Bone marrow (tissue), 2 donors: ENCODE measurements around the gene ELN.
"Not testable (repeated sequence)": the region's sequence is repeated elsewhere in the genome, so short reads cannot be mapped to it uniquely, and the experiment has no call there.

Experiments used
- DNase-seq, 2 donors: peaks; one replicate each; lab custom pipeline; 2025; lab: John Stamatoyannopoulos, UW

ELN gene

GRCh38 chr7:74043523-74043951 lies 15.6 kb downstream of the ELN start:
- DNase-seq: no peak

DNA sequence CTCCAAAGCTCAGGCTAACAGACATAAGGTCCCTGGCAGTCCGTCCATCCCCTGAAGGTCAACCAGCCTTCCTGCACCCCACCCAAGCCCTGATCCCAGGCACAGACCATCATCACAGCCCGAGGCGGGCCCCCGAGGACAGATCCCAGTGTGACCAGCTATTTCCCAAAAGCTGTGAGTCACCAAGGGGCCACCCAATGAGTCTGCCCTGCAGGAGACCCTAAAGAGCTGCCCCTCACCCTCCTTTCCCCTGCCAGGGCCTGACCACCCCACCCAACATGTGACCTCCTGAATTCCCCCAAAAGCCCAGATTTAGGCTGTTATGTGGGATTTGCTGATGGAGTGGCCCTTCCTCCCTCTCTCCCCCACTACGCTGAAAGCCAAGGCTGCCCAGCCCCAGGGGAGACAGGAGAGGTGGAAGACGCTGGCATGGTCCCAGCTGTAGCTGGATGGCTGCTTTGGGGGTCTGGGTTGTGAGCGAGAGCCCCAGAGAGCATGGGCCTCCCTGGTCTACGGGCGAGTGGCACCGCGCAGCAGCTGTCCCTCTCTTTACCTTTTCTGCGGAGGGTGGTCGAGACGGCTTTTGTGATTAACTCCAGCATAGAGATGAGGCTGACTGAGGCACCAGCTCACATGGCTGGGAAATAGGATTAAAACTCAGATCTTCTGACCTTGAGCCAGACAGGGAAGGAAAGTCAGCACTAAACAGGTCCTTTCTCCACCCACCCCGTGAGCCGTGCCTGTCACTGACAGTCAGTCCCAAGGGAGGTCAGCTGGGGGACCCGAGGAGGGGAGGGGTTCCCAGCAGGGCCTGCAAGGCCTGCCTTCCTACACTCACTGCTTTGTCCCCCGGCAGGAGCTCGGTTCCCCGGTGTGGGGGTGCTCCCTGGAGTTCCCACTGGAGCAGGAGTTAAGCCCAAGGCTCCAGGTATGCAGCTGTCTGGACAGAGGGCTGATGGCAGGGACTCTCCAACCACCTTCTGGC lies 16.7 kb downstream of the ELN start:
- DNase-seq: no peak

DNA sequence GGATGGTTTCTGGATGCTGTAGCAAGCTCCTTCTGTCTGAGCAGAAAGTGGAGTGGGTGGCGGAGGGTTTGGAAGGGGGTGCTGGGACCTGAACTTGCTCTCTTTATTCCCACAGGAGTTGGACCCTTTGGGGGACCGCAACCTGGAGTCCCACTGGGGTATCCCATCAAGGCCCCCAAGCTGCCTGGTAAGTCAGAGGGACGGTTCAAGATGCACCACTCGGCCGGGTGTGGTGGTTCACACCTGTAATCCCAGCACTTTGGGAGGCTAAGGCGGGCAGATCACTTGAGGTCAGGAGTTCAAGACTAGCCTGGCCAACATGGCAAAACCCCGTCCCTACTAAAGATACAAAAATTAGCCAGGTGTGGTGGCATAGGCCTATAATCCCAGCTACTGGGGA lies 18.6 kb downstream of the ELN start:
- DNase-seq: not testable (repeated sequence)

DNA sequence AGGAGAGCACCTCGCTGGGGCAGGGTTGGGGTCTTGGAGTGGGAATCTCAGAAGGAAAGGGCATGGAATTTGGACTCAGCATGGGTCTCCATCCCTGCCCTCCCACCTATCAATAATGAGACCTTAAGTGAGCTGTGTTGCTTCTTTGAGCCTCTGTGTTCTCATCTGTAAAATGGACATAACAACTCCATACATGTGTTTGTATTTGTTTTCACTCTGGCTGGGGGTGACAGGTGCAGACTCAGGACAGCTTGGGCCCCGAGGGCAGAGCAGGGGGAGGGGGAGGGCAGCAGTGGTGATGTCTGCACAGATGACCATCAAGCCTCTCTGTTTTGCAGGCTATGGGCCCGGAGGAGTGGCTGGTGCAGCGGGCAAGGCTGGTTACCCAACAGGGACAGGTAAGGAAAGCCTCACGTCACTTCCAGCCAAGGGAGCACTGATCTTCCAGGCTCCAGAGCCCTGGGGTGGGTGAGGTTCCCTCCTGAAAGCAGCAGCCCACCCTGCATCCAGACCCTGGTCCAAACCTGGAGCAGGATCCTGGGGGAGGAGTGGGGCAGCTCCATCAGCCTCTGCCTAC lies 19.9 kb downstream of the ELN start:
- DNase-seq: no peak

DNA sequence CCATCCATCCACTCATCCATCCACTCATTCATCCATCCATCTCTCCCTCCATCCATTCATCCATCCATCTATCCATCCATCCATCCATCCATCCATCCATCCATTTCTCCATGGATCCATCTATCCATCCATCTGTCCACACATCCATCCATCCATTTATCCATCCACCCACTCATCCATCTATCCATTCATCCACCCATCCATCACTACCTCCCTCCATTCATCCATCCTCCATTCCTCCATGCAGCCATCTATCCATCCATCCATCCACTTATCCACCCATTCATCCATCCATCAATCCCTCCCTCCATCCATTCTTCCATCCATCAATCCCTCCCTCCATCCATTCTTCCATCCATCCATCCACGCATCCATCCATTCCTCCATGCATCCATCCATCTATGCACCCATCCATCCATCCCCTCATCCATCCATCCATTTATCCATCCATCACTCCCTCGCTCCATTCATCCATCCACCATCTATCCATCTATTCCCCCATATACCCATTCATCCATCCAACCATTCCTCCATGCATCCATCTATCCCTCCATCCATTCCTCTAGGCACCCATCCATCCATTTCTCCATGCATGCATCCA lies 21.1 kb downstream of the ELN start:
- no peak for DNase-seq

DNA sequence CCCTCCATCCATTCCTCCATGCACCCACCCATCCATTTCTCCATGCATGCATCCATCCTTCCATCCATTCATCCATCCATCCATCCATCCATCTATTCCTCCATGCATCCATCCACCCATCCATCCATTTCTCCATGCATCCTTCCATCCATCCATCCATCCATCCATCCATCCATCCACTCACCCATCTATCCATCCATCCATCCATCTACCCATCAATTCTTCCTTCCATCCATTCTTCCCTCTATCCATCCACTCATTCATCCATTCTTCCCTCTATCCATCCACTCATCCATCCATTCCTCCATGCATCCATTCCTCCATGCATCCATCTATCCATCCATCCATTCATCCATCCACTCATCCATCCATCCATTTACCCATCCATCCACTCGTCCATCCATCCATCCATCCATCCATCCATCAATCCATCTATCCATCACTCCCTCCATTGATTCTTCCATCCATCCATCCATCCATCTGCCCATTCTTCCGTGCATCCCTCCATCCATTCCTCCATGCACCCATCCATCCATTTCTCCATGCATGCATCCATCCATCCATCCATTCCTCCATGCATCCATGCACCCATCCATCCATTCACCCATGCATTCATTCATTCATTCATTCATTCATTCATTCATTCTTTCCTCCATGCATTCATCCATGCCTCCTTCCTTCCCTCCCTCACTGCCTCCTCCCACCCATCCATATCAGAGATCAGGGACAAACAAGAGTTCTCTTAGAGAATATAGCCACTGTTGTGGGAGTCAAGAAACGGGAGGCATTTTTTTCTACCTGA lies 22.2 kb downstream of the ELN start:
- no peak for DNase-seq

DNA sequence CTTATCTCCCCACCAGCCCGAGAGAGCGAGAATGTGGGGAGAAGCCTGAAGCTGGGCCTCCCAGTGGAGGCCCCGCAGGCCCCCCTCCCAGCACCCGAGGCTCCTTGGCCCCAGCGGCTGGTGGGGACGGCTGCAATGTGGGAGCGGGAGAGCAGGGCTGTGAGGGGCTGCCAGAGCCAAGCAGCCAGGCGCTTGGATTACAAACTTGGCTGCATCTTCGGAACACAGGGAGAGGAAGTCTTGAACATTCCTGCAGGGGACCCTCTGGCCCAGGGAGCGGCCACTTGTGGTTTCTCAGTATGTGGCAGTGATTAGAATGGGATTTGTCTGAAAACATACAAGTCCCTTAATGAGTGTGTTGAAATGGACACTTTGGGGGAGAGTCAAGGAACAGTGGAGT lies 23.2 kb downstream of the ELN start:
- no peak for DNase-seq

DNA sequence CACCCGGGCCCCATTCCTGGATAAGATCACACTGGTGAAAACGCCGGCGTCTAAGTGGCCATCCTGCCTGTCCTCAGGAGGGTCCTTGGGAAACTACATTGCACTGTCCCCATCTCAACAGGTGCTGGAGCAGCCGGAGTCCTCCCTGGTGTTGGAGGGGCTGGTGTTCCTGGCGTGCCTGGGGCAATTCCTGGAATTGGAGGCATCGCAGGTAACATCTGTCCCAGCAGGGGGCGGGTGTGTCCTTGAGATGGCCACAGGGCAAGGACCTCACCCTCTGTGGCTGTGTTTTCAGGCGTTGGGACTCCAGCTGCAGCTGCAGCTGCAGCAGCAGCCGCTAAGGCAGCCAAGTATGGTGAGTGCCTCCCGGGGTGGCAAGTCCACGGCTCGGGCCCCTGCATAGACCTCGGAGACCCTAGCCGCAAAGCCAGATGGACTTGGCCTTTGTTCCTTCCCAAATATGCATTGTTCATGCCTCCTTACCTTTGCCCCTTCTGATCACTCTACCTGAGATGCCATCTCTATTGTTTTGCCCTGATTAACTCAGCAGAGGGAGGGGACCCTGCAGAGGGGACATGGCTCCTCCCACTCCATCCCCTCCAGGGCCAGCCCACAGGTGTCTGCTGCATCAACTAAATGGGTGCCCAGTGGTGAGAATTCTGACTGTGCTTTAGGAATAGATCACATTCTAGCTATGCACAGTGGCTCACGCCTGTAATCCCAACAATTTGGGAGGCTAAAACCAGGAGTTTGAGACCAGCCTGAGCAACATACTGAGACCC lies 23.8 kb downstream of the ELN start:
- DNase-seq: no peak

DNA sequence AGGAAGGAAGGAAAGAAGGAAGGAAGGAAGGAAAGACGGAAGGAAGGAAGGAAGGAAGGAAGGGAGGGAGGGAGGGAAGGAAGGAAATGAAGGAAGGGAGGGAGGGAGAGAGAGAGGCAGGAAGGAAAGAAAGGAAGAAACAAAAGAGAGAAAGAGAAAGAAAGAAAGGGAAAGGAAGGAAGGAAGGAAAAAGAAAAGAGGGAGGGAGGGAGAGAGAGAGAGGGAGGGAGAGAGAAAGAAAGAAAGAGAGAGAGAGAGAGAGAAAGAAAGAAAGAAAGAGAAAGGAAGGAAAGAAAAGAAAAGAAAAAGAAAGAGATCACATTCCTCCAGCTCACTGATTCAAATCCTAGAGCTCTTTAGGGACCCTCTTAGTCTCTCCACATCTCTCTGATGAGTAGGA lies 24.7 kb downstream of the ELN start:
- DNase-seq: no peak

- no peak for DNase-seq
Measured at GRCh38 chr7:74053589-74054186, 25.7 kb downstream of the ELN start.

- no peak for DNase-seq
Measured at GRCh38 chr7:74056096-74056915, 28.3 kb downstream of the ELN start.

DNA sequence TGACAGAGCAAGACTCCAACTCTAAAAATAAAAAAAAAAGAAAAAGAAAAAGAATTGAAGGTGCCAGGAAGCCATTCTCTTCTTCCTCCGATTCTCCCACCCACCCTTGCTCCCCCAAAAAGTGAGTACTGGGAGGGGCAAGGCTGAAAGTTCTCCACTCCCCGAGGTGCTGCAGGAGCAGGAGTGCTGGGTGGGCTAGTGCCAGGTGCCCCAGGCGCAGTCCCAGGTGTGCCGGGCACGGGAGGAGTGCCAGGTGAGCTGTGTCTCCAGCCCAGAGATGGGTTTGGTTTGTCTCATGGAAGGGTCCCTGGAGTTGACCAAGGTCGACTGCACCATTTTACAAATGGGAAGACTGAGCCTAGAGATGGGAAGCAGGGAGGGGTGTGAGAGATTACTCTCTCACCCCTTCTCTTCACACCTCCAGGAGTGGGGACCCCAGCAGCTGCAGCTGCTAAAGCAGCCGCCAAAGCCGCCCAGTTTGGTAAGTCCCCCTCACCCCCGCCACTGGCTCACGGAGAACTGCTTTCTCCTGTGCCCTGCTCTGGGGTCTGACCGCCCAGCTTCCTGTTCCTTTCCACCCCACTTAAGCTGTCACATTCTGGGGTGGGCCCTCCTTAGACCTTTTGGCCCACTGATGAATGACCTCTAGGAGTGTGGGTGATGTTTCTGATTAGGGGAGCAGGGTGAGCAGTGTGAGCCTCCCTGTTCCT lies 29.4 kb downstream of the ELN start:
- no peak for DNase-seq

- DNase-seq: no peak
Measured at GRCh38 chr7:74057987-74058386, 30.0 kb downstream of the ELN start.

DNA sequence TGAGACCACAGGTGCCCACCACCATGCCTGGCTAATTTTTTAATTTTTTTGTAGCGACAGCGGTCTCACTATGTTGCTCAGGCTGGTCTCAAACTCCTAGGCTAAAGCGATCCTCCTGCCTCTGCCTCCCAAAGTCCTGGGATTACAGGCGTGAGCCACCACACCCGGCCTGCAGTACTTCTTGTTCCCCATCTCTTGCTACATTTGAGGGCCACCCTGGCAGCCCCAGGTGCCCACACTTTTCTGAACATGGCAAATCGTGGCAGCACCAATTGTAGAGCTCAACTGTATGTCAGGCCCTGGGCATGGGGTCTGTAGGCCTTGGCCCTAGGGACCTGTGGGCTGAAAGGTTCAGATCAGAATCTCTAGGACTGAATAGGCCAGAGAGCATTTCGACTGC lies 30.5 kb downstream of the ELN start:
- DNase-seq: no peak

DNA sequence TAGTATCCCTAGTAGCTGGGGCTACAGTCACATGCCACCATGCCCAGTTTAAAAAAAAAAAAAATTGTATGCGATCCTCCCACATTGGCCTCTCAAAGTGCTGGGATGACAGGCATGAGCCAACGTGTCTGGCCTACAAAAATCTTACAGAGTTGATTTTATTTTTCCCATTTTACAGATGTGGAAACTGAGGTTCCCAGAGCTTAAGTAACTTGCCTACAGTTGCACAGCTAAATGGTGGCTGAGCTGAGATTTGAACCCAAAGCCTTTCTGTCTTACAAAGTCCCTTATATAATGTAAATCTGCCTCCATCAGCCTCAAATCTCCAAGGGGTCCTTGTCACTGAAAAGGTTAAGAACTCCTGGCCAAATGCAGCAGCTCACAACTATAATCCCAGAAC lies 31.1 kb downstream of the ELN start:
- no peak for DNase-seq

GRCh38 chr7:74059681-74060588 lies 32.0 kb downstream of the ELN start:
- DNase-seq: no peak

- peak; percentile 33 to 64 for DNase-seq
Measured at GRCh38 chr7:74061840-74062539, 34.0 kb downstream of the ELN start.

GRCh38 chr7:74063223-74063641 lies 35.3 kb downstream of the ELN start:
- DNase-seq: no peak
